Liver (tissue), 9 donors: ENCODE measurements around the gene ABCC1. TPM values are rescaled to one million over a fixed set of nuclear protein-coding genes. Genes with fewer than 3 reads are reported as not detected.

Experiments used
- DNase-seq: peaks from one replicate; pipeline ENCODE4 v3.0.0-alpha.2; 2017; ENCODE audit warnings: low spot score
- H3K27ac ChIP-seq, 2 donors: one replicate each; pipeline ENCODE4 v1.7.0; 2013; ENCODE audit warnings: inconsistent platforms in 2 of 2, low read length in 2 of 2, control low read depth in 1 of 2, low read depth in 1 of 2, mild to moderate bottlenecking in 1 of 2
- H3K27me3 ChIP-seq, 4 donors: one replicate each; pipeline versions ENCODE4 v1.6.1 to v1.7.0; 2013; ENCODE audit warnings: low read length in 3 of 4, inconsistent platforms in 1 of 4, mild to moderate bottlenecking in 1 of 4, moderate library complexity in 1 of 4; ENCODE audit not compliant: control insufficient read depth in 4 of 4, insufficient read depth in 4 of 4
- H3K36me3 ChIP-seq, 4 donors: one replicate each; pipeline versions ENCODE4 v1.6.1 to v1.7.0; 2013; ENCODE audit warnings: low read length in 3 of 4, mild to moderate bottlenecking in 3 of 4, low read depth in 1 of 4, moderate library complexity in 1 of 4; ENCODE audit not compliant: control insufficient read depth in 4 of 4, insufficient read depth in 3 of 4
- H3K4me1 ChIP-seq, 4 donors: one replicate each; pipeline versions ENCODE4 v1.6.1 to v1.7.0; 2013; ENCODE audit warnings: low read length in 3 of 4, mild to moderate bottlenecking in 3 of 4, moderate library complexity in 1 of 4; ENCODE audit not compliant: control insufficient read depth in 4 of 4, insufficient read depth in 4 of 4
- H3K4me3 ChIP-seq, 3 donors: one replicate each; pipeline versions ENCODE4 v1.6.1 to v1.7.0; 2013; ENCODE audit warnings: low read length in 3 of 3, control low read depth in 1 of 3, low read depth in 1 of 3, mild to moderate bottlenecking in 1 of 3
- H3K9ac ChIP-seq, 2 donors: one replicate each; pipeline ENCODE4 v1.7.0; 2013; ENCODE audit warnings: low read length in 2 of 2, mild to moderate bottlenecking in 2 of 2, moderate library complexity in 2 of 2, control low read depth in 1 of 2, low read depth in 1 of 2
- H3K9me3 ChIP-seq, 4 donors: one replicate each; pipeline versions ENCODE4 v1.6.1 to v1.7.0; 2013; ENCODE audit warnings: low read length in 3 of 4; ENCODE audit not compliant: control insufficient read depth in 4 of 4
- ATF3 ChIP-seq: IDR thresholded peaks from 2 replicates; pipeline ENCODE4 v1.6.1; 2016; ENCODE audit warnings: antibody characterized with exemption
- CTCF ChIP-seq: fragments of 150-350 bp; IDR thresholded peaks from 2 replicates; pipeline ENCODE4 v1.5.1; 2017; ENCODE audit warnings: improper control_type of control experiment, low read depth, low read length; ENCODE audit not compliant: missing input control
- FOXA2 ChIP-seq: IDR thresholded peaks from 2 replicates; pipeline ENCODE4 v1.6.1; 2016; ENCODE audit warnings: antibody characterized with exemption
- GABPA ChIP-seq, 2 donors: IDR thresholded peaks in 1 of 2; conservative IDR thresholded peaks in 1 of 2; 2 replicates each; pipeline ENCODE4 v1.6.1; 2016; ENCODE audit warnings: antibody characterized with exemption in 2 of 2, mild to moderate bottlenecking in 1 of 2, moderate library complexity in 1 of 2
- HNF4A ChIP-seq, 2 donors: conservative IDR thresholded peaks; 2 replicates each; pipeline ENCODE4 v1.6.1; 2016; ENCODE audit warnings: antibody characterized with exemption in 2 of 2, mild to moderate bottlenecking in 2 of 2
- HNF4G ChIP-seq: IDR thresholded peaks from 2 replicates; pipeline ENCODE4 v1.6.1; 2016; ENCODE audit warnings: antibody characterized with exemption
- JUND ChIP-seq, 2 donors: IDR thresholded peaks; 2 replicates each; pipeline ENCODE4 v1.6.1; 2016; ENCODE audit warnings: antibody characterized with exemption in 2 of 2
- MAX ChIP-seq: IDR thresholded peaks from 2 replicates; pipeline ENCODE4 v1.6.1; 2016; ENCODE audit warnings: antibody characterized with exemption
- REST ChIP-seq: IDR thresholded peaks from 2 replicates; pipeline ENCODE4 v1.6.1; 2016; ENCODE audit warnings: antibody characterized with exemption, mild to moderate bottlenecking
- SP1 ChIP-seq: IDR thresholded peaks from 2 replicates; pipeline ENCODE4 v1.6.1; 2018; ENCODE audit warnings: antibody characterized with exemption, mild to moderate bottlenecking
- YY1 ChIP-seq: IDR thresholded peaks from 2 replicates; pipeline ENCODE4 v1.6.1; 2016; ENCODE audit warnings: antibody characterized with exemption, mild to moderate bottlenecking
- WGBS: extraction: QIAGEN DNeasy Blood & Tissue Kit; methylation state at CpG from one replicate; pipeline ENCODE4 v1.1.7; 2013; 5-methylcytosine and 5-hydroxymethylcytosine counted together
- polyA plus RNA-seq, 2 donors: library from polyadenylated mRNA; stranded (reverse) in 1 of 2; unstranded in 1 of 2; fragments of 200-250 nt in 1 of 2; fragments of >200 nt in 1 of 2; fragmentation: Nextera tagmentation in 1 of 2; extraction: Ambion mirVana in 1 of 2; gene quantifications; one replicate each; pipeline versions ENCODE4 v1.2.1 to v1.2.3, GENCODE V29; 2013 to 2015
- total RNA-seq, 2 donors: library from RNA; depleted of rRNA; stranded (reverse); fragments of >200 nt; gene quantifications; one replicate each; pipeline ENCODE4 v1.2.3, GENCODE V29; 2014
- donor health status: healthy.
- donor health status: healthy.
- donor health status: healthy.
- donor health status: healthy.
- donor health status: healthy.

The ABCC1 gene
- total and polyA plus RNA-seq, 4 donors, result 0.85 to 7.7 (median 4.2) TPM

GRCh38 chr16:15966420-15966819 is 17.0 kb downstream of the ABCC1 start:
- Histone ChIP-seq H3K36me3 (no peaks in the 10 kb centered on the region), H3K27me3 (no peaks in the 10 kb centered on the region), H3K9me3 (no peaks in the 10 kb centered on the region), H3K4me3 (no peak overlapping the region), H3K27ac (no peak overlapping the region), H3K9ac (no peak overlapping the region), H3K4me1 (no peaks in the 10 kb centered on the region)
- TF ChIP-seq ATF3, result no peak
- no peak for TF ChIP-seq REST
- no peak for TF ChIP-seq MAX
- TF ChIP-seq FOXA2, result no peak
- TF ChIP-seq HNF4A (conservative IDR thresholded peaks at IDR 0.05), result no peak
- WGBS, result 76% methylated on average over 5 of the region's 5 CpGs
- no peak for DNase-seq

- Histone ChIP-seq H3K27me3 (no peaks in the 10 kb centered on the region), H3K4me3 (no peak overlapping the region), H3K36me3 (no peaks in the 10 kb centered on the region), H3K9me3 (peaks cover 0 to under 1% (median 0%) of the 10 kb centered on the region in 4 donors), H3K27ac (no peak overlapping the region), H3K9ac (no peak overlapping the region), H3K4me1 (no peaks in the 10 kb centered on the region)
- no peak for DNase-seq
- TF ChIP-seq YY1 (no peak), HNF4G (no peak), GABPA (IDR thresholded peaks at IDR 0.05 in 1 of 2, conservative IDR thresholded peaks at IDR 0.05 in 1 of 2) (no peak), JUND (IDR thresholded peaks at IDR 0.05) (no peak), SP1 (no peak), CTCF (no peak)
- 58% methylated on average over 5 of the region's 5 CpGs for WGBS
Observed at GRCh38 chr16:15966836-15967546, 17.6 kb downstream of the ABCC1 start.
